Calu3 (cell line): ENCODE data around the gene SLC2A6. TPM values are rescaled to one million over a fixed set of nuclear protein-coding genes. Genes with fewer than 3 reads are reported as not detected.

Experiments used
- BruUV-seq: library from RNA; stranded (reverse); fragments of 400-500 nt; replicated peaks from 2 replicates; lab custom pipeline; 2021; lab: Mats Ljungman, UMichigan
- CTCF ChIA-PET: fragments of 300-600 bp; sonication (Branson Sonifier 250); formaldehyde crosslinking; loops from one replicate; lab custom pipeline; 2022; ENCODE audit warnings: antibody characterized with exemption; lab: Charles Lee
- DNase-seq: peaks from one replicate; pipeline ENCODE4 v3.0.0; 2022
- H3K27ac Mint-ChIP-seq: one replicate; pipeline ENCODE4 v1.8.0; 2022; ENCODE audit warnings: mixed read lengths; ENCODE audit not compliant: unreplicated experiment
- H3K27me3 Mint-ChIP-seq: one replicate; pipeline ENCODE4 v1.8.0; 2022; ENCODE audit warnings: mixed read lengths; ENCODE audit not compliant: unreplicated experiment
- H3K36me3 Mint-ChIP-seq: one replicate; pipeline ENCODE4 v1.8.0; 2022; ENCODE audit warnings: mild to moderate bottlenecking, moderate library complexity, mixed read lengths; ENCODE audit not compliant: insufficient read depth, unreplicated experiment
- H3K4me1 Mint-ChIP-seq: one replicate; pipeline ENCODE4 v1.8.0; 2022; ENCODE audit warnings: mild to moderate bottlenecking, low read depth, mixed read lengths; ENCODE audit not compliant: unreplicated experiment
- H3K4me3 Mint-ChIP-seq: one replicate; pipeline ENCODE4 v1.8.0; 2022; ENCODE audit warnings: mild to moderate bottlenecking, low read depth, moderate library complexity, mixed read lengths; ENCODE audit not compliant: unreplicated experiment
- H3K9me3 Mint-ChIP-seq: one replicate; pipeline ENCODE4 v1.8.0; 2022; ENCODE audit warnings: low read depth, mixed read lengths; ENCODE audit not compliant: unreplicated experiment
- CTCF ChIP-seq: fragments of 200-600 bp; IDR thresholded peaks from one replicate; pipeline ENCODE4 v1.8.0; 2022; ENCODE audit warnings: antibody characterized with exemption; ENCODE audit not compliant: unreplicated experiment
- intact Hi-C: fragments of 100-400 bp; cut with micrococcal nuclease; formaldehyde crosslinking; loops from one replicate; pipeline ENCODE4 v1.10.0; 2022; ENCODE audit not compliant: unreplicated experiment
- total RNA-seq: library from RNA; stranded (reverse); gene quantifications from 2 replicates; pipeline ENCODE4 v1.2.3, GENCODE V29; 2022

SLC2A6 gene
- total RNA-seq, 1 experiment from 2014 or later, result 11.6 TPM

GRCh38 chr9:133425049-133425632, 53.8 kb downstream of the SLC2A6 start:
- DNase-seq, result no peak
- peaks cover 12% of the 10 kb centered on the region for H3K36me3 Mint-ChIP-seq
- intact Hi-C loops, result no loop called here
- CTCF ChIA-PET, result interaction anchor here (0.6 kb wide), 1 partner anchor 35 kb away, joined by 5 read pairs; the partner anchor contains the start of gene CACFD1
- TF ChIP-seq CTCF, result no peak
- peaks cover 8% of the 10 kb centered on the region for H3K4me1 Mint-ChIP-seq
- BruUV-seq, result no TSS peak
- no peak overlapping the region for H3K4me3 Mint-ChIP-seq
- H3K9me3 Mint-ChIP-seq, result no peaks in the 10 kb centered on the region
- H3K27me3 Mint-ChIP-seq, result peaks cover 11% of the 10 kb centered on the region
- H3K27ac Mint-ChIP-seq, result no peak overlapping the region

DNA sequence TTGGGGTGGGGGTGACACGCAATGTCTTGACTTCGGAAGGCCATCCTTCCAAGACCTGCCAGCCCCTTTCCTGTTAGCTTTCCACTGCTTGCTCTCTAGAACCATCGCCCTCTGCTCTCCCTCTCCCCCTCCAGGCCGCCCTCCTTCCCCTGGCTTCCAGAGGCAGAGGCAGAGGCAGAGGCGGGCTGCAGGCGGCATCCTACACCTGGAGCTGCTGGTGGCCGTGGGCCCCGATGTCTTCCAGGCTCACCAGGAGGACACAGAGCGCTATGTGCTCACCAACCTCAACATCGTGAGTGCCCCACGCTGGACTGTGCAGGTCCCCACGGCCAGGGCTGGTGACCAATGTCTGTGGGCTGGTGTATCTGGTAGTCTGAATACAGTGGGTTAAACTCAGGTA, 54.7 kb downstream of the SLC2A6 start:
- intact Hi-C loops, result no loop called here
- Mint-ChIP-seq H3K36me3 (peaks cover 11% of the 10 kb centered on the region), H3K27ac (no peak overlapping the region), H3K4me1 (peaks cover 13% of the 10 kb centered on the region), H3K4me3 (no peak overlapping the region), H3K9me3 (no peaks in the 10 kb centered on the region), H3K27me3 (peaks cover 11% of the 10 kb centered on the region)
- BruUV-seq, result no TSS peak
- no peak for TF ChIP-seq CTCF
- no peak for DNase-seq
- CTCF ChIA-PET, result no interaction called here

- BruUV-seq, result no TSS peak
- intact Hi-C loops, result no loop called here
- no peak for TF ChIP-seq CTCF
- DNase-seq, result no peak
- H3K27ac Mint-ChIP-seq, result no peak overlapping the region
- CTCF ChIA-PET, result no interaction called here
- peaks cover 20% of the 10 kb centered on the region for H3K36me3 Mint-ChIP-seq
- H3K27me3 Mint-ChIP-seq, result peaks cover 11% of the 10 kb centered on the region
- H3K4me3 Mint-ChIP-seq, result no peak overlapping the region
- peaks cover 20% of the 10 kb centered on the region for H3K4me1 Mint-ChIP-seq
- no peaks in the 10 kb centered on the region for H3K9me3 Mint-ChIP-seq
Observed at GRCh38 chr9:133423216-133423615, 55.7 kb downstream of the SLC2A6 start.

DNA sequence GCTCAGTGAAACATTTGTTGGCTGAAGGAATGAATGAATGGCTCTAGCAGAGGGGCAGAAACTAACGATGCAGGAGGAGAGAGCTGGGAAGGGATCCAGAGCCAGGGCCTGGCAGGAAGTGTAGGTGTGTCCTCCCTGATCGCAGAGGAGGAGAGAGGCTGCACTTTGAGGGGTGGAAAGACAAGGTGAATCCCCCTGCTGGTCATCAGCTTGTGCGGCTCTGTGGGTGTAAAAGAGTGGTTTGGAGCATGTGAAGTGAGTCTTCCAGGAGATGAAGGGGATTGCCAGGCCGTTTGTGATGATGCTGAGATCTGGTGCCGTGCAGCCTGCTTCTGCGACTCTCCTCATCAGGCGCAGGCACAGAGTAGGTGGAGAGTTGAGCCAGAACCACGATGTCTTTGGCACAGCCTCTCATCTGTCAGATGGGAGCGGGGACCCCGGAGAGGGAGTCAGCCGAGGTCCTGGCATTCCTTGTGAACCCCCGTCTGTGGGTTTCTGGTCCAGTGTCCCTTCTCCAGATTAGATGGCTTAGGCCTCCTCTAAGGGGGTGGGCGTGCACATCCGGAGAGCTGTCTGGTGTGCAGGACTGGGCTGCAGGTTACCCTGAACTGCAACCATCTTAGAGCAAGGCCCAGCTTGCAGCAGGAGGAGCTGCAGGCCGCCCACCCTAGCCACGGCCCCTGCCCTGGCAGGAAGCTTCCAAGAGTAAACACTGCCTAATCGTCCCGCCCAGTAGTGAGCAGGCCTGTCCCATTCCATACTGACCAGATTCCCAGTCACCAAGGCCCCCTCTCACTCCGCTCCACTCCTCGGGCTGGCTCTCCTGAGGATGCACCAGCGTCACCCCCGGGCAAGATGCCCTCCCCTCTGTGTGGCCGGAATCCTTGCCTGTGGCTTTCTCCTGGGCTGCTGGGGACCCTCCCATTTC, 57.0 kb downstream of the SLC2A6 start, which contains the start of gene ADAMTS13:
TSS of gene ADAMTS13 (plus strand) at position 753 of the 928 bp plus-strand sequence. CDS start at position 830, 77 bp downstream.
- Mint-ChIP-seq H3K4me3 (no peak within 1 kb of the TSS), H3K9me3 (no peaks in the 10 kb centered on the region), H3K36me3 (peaks cover 34% of the 10 kb centered on the region), H3K4me1 (peaks cover 20% of the 10 kb centered on the region), H3K27ac (no peak within 1 kb of the TSS), H3K27me3 (no peaks in the 10 kb centered on the region)
- TF ChIP-seq CTCF, result no peak
- CTCF ChIA-PET, result no interaction called here
- no peak for DNase-seq
- intact Hi-C loops, result no loop called here
- no TSS peak for BruUV-seq

Other genes with a start within 250 kb of the SLC2A6 start
- gene ABO, start 203.9 kb downstream of the SLC2A6 start, total RNA-seq, result 2.8 and 3.3 TPM in 2 replicates
- gene SURF6, start 142.9 kb downstream of the SLC2A6 start, total RNA-seq, result 20.4 and 23.1 TPM in 2 replicates
- gene MED22, start 131.0 kb downstream of the SLC2A6 start, total RNA-seq, result 24.4 and 27.6 TPM in 2 replicates
- gene RPL7A, start 130.9 kb downstream of the SLC2A6 start, total RNA-seq, result 835 and 904 TPM in 2 replicates
- 47.9 and 50.9 TPM in 2 replicates for gene SURF1, start 122.6 kb downstream of the SLC2A6 start, total RNA-seq
- 20.6 and 22.9 TPM in 2 replicates for gene SURF2, start 122.5 kb downstream of the SLC2A6 start, total RNA-seq
- 128 and 129 TPM in 2 replicates for gene SURF4, start 103.0 kb downstream of the SLC2A6 start, total RNA-seq
- 0.71 and 0.94 TPM in 2 replicates for gene STKLD1, start 102.7 kb downstream of the SLC2A6 start, total RNA-seq
- 23.4 and 25.8 TPM in 2 replicates for gene REXO4, start 61.1 kb downstream of the SLC2A6 start, total RNA-seq
- gene ADAMTS13, start 56.7 kb downstream of the SLC2A6 start, total RNA-seq, result 4.7 and 5.8 TPM in 2 replicates
- gene CACFD1, start 19.1 kb downstream of the SLC2A6 start, total RNA-seq, result 15.1 and 19.9 TPM in 2 replicates
- gene MYMK, start 45.9 kb upstream of the SLC2A6 start, total RNA-seq, result not detected in 2 replicates
- 0.14 TPM in 1 of 2 replicates, not detected in the other for gene ADAMTSL2, start 55.6 kb upstream of the SLC2A6 start, total RNA-seq
- gene FAM163B, start 130.3 kb upstream of the SLC2A6 start, total RNA-seq, result not detected in 2 replicates
- gene DBH, start 157.3 kb upstream of the SLC2A6 start, total RNA-seq, result not detected in 2 replicates